Measurements from ENCODE around the gene GGTLC1.

GGTLC1 gene

GRCh38 chr20:23988561-23988960, at the start of gene GGTLC1:
Gene GGTLC1, minus strand, starts transcription at chr20:23988779. Its CDS starts 2,168 bp downstream, at chr20:23986611.
- CTCF ChIA-PET: no interaction called here
- no peak for DNase-seq (ENCODE audit: low read depth, low spot score)
- no peak within 1 kb of the TSS for H3K4me3 ChIP-seq (ENCODE audit: low read depth, low read length)
- POLR2A ChIA-PET: no interaction called here
- no peak for TF ChIP-seq CTCF (IDR thresholded peaks at IDR 0.05; ENCODE audit: insufficient read depth, low read length, missing control alignments)

- no peak for TF ChIP-seq CTCF (IDR thresholded peaks at IDR 0.05; ENCODE audit: insufficient read depth, low read length, missing control alignments)
- ChIA-PET POLR2A (no interaction called here), CTCF (no interaction called here)
- DNase-seq (ENCODE audit: low read depth, low spot score): no peak
- no peak overlapping the region for H3K4me3 ChIP-seq (ENCODE audit: low read depth, low read length)
Observed at GRCh38 chr20:24034820-24035219, 46.2 kb upstream of the GGTLC1 start.

- no peak for TF ChIP-seq CTCF (IDR thresholded peaks at IDR 0.05; ENCODE audit: insufficient read depth, low read length, missing control alignments)
- H3K4me3 ChIP-seq (ENCODE audit: low read depth, low read length): no peak overlapping the region
- CTCF ChIA-PET: no interaction called here
- no peak for DNase-seq (ENCODE audit: low read depth, low spot score)
- POLR2A ChIA-PET: no interaction called here
Observed at GRCh38 chr20:24033565-24033964, 45.0 kb upstream of the GGTLC1 start.

- CTCF ChIA-PET: interaction anchor here (1.0 kb wide), 1 partner anchor 13 kb away, joined by 3 read pairs; no protein-coding TSS in a partner anchor
- TF ChIP-seq CTCF (IDR thresholded peaks at IDR 0.05; ENCODE audit: insufficient read depth, low read length, missing control alignments): no peak
- DNase-seq (ENCODE audit: low read depth, low spot score): no peak
Observed at GRCh38 chr20:24033151-24033550, 44.6 kb upstream of the GGTLC1 start.

GRCh38 chr20:24032400-24032898, 43.9 kb upstream of the GGTLC1 start:
- DNase-seq (ENCODE audit: low read depth, low spot score): no peak
- ChIA-PET POLR2A (no interaction called here), CTCF (interaction anchor here (1.0 kb wide), 1 partner anchor 13 kb away, joined by 3 read pairs; no protein-coding TSS in a partner anchor)
- no peak for TF ChIP-seq CTCF (IDR thresholded peaks at IDR 0.05; ENCODE audit: insufficient read depth, low read length, missing control alignments)
- H3K4me3 ChIP-seq (ENCODE audit: low read depth, low read length): no peak overlapping the region

More at GRCh38 chr20:24033151-24033550, 44.6 kb upstream of the GGTLC1 start:
- no peak overlapping the region for H3K4me3 ChIP-seq (ENCODE audit: low read depth, low read length)
- POLR2A ChIA-PET: no interaction called here

GRCh38 chr20:24027229-24027628, 38.6 kb upstream of the GGTLC1 start:
- ChIA-PET CTCF (interaction anchor here (1.0 kb wide), 1 partner anchor 30 kb away, joined by 3 read pairs; no protein-coding TSS in a partner anchor), POLR2A (no interaction called here)
- no peak overlapping the region for H3K4me3 ChIP-seq (ENCODE audit: low read depth, low read length)
- DNase-seq (ENCODE audit: low read depth, low spot score): no peak
- TF ChIP-seq CTCF (IDR thresholded peaks at IDR 0.05; ENCODE audit: insufficient read depth, low read length, missing control alignments): no peak
